Stimulated activated naive B cell treated with anti-CD40 and anti-IgM and Interleukin-4, amounts not matched to agents 10 μg/mL and 1 μg/mL and 100 μg/mL, for 72 hours (primary cell): Measurements from ENCODE around the gene TMEM106B.

Experiments
- ATAC-seq, 2 donors: fragments of 150-1000 bp; cut with Tn5 transposase; replicated peaks; 2 replicates each; pipeline ENCODE4 v1.10.0; 2021; ENCODE audit warnings: moderate library complexity in 1 of 2
- DNase-seq: peaks from one replicate; pipeline ENCODE4 v3.0.0; 2021
- H3K27ac Mint-ChIP-seq: one replicate; pipeline ENCODE4 v1.8.0; 2022; ENCODE audit warnings: mild to moderate bottlenecking, mixed read lengths
- H3K27me3 Mint-ChIP-seq, 2 donors: one replicate each; pipeline ENCODE4 v1.8.0; 2022; ENCODE audit warnings: mixed read lengths in 2 of 2
- H3K36me3 Mint-ChIP-seq, 2 donors: one replicate each; pipeline ENCODE4 v1.8.0; 2022; ENCODE audit warnings: mixed read lengths in 2 of 2, mild to moderate bottlenecking in 1 of 2
- H3K4me1 Mint-ChIP-seq, 2 donors: one replicate each; pipeline ENCODE4 v1.8.0; 2022; ENCODE audit warnings: mixed read lengths in 2 of 2, mild to moderate bottlenecking in 1 of 2
- H3K4me3 Mint-ChIP-seq, 2 donors: one replicate each; pipeline ENCODE4 v1.8.0; 2022; ENCODE audit warnings: mild to moderate bottlenecking in 2 of 2, mixed read lengths in 2 of 2, moderate library complexity in 1 of 2
- H3K9me3 Mint-ChIP-seq, 2 donors: one replicate each; pipeline ENCODE4 v1.8.0; 2022; ENCODE audit warnings: mixed read lengths in 2 of 2, mild to moderate bottlenecking in 1 of 2

The TMEM106B gene

GRCh38 chr7:12239806-12240205 is 28.7 kb downstream of the TMEM106B start:
- no peaks in the 10 kb centered on the region for H3K27me3 Mint-ChIP-seq
- DNase-seq, result no peak
- peak; percentile 68 to 77 for ATAC-seq
- H3K4me3 Mint-ChIP-seq, result no peak overlapping the region
- H3K4me1 Mint-ChIP-seq, result peaks cover 7 to 14% of the 10 kb centered on the region in 2 donors
- H3K27ac Mint-ChIP-seq, result no peak overlapping the region
- peaks cover 2 to 5% of the 10 kb centered on the region in 2 donors for H3K9me3 Mint-ChIP-seq
- peaks cover 17 to 18% of the 10 kb centered on the region in 2 donors for H3K36me3 Mint-ChIP-seq

GRCh38 chr7:12244129-12244528 is 33.0 kb downstream of the TMEM106B start:
- no peak for DNase-seq
- Mint-ChIP-seq H3K27me3 (peaks cover 0 to 8% of the 10 kb centered on the region in 2 donors), H3K36me3 (peaks cover 3% of the 10 kb centered on the region in 2 donors), H3K27ac (no peak overlapping the region), H3K4me3 (no peak overlapping the region), H3K4me1 (peaks cover 7 to 13% of the 10 kb centered on the region in 2 donors), H3K9me3 (no peaks in the 10 kb centered on the region)
- ATAC-seq, result no peak

GRCh38 chr7:12244694-12245093 is 33.6 kb downstream of the TMEM106B start:
- peaks cover 3 to 8% of the 10 kb centered on the region in 2 donors for H3K4me1 Mint-ChIP-seq
- no peaks in the 10 kb centered on the region for H3K9me3 Mint-ChIP-seq
- ATAC-seq (no peak), DNase-seq (no peak)
- H3K36me3 Mint-ChIP-seq, result peaks cover 3% of the 10 kb centered on the region in 2 donors
- H3K27me3 Mint-ChIP-seq, result peaks cover 3 to 9% of the 10 kb centered on the region in 2 donors
- H3K27ac Mint-ChIP-seq, result no peak overlapping the region
- no peak overlapping the region for H3K4me3 Mint-ChIP-seq

- Mint-ChIP-seq H3K4me1 (no peaks in the 10 kb centered on the region), H3K36me3 (peaks cover 0 to 12% of the 10 kb centered on the region in 2 donors), H3K27me3 (peaks cover 6 to 22% of the 10 kb centered on the region in 2 donors), H3K9me3 (peaks cover 11 to 12% of the 10 kb centered on the region in 2 donors), H3K4me3 (no peak overlapping the region), H3K27ac (no peak overlapping the region)
- DNase-seq, result no peak
- no peak for ATAC-seq
These were observed 38.6 kb downstream of the TMEM106B start for GRCh38 chr7:12249706-12250105.

GRCh38 chr7:12250232-12250631 is 39.1 kb downstream of the TMEM106B start:
- H3K36me3 Mint-ChIP-seq, result peaks cover 0 to 12% of the 10 kb centered on the region in 2 donors
- H3K4me1 Mint-ChIP-seq, result no peaks in the 10 kb centered on the region
- no peak overlapping the region for H3K4me3 Mint-ChIP-seq
- H3K27ac Mint-ChIP-seq, result no peak overlapping the region
- ATAC-seq, result no peak
- H3K9me3 Mint-ChIP-seq, result peaks cover 11 to 12% of the 10 kb centered on the region in 2 donors
- H3K27me3 Mint-ChIP-seq, result peaks cover 6 to 22% of the 10 kb centered on the region in 2 donors
- DNase-seq, result no peak

- Mint-ChIP-seq H3K4me1 (no peaks in the 10 kb centered on the region), H3K9me3 (peaks cover 11 to 12% of the 10 kb centered on the region in 2 donors), H3K36me3 (peaks cover 0 to 12% of the 10 kb centered on the region in 2 donors), H3K27me3 (peaks cover 0 to 12% of the 10 kb centered on the region in 2 donors), H3K4me3 (no peak overlapping the region), H3K27ac (no peak overlapping the region)
- no peak for ATAC-seq
- DNase-seq, result no peak
These were observed 45.0 kb downstream of the TMEM106B start for GRCh38 chr7:12256090-12256489.

- DNase-seq (peak; percentile 1), ATAC-seq (peak; percentile 99 to 100)
- no peaks in the 10 kb centered on the region for H3K4me1 Mint-ChIP-seq
- H3K9me3 Mint-ChIP-seq, result peaks cover 0 to 5% of the 10 kb centered on the region in 2 donors
- no peaks in the 10 kb centered on the region for H3K27me3 Mint-ChIP-seq
- no peak overlapping the region for H3K27ac Mint-ChIP-seq
- no peak overlapping the region for H3K4me3 Mint-ChIP-seq
- H3K36me3 Mint-ChIP-seq, result no peaks in the 10 kb centered on the region
These were observed 46.5 kb downstream of the TMEM106B start for GRCh38 chr7:12257582-12257981.

GRCh38 chr7:12258074-12258473 is 47.0 kb downstream of the TMEM106B start:
- ATAC-seq, result no peak
- H3K4me3 Mint-ChIP-seq, result no peak overlapping the region
- peaks cover 0 to 5% of the 10 kb centered on the region in 2 donors for H3K9me3 Mint-ChIP-seq
- H3K27me3 Mint-ChIP-seq, result no peaks in the 10 kb centered on the region
- H3K36me3 Mint-ChIP-seq, result no peaks in the 10 kb centered on the region
- no peak overlapping the region for H3K27ac Mint-ChIP-seq
- no peak for DNase-seq
- no peaks in the 10 kb centered on the region for H3K4me1 Mint-ChIP-seq

GRCh38 chr7:12267542-12267941 is 56.4 kb downstream of the TMEM106B start:
- DNase-seq (no peak), ATAC-seq (no peak)
- H3K27ac Mint-ChIP-seq, result no peak overlapping the region
- H3K4me1 Mint-ChIP-seq, result no peaks in the 10 kb centered on the region
- no peaks in the 10 kb centered on the region for H3K36me3 Mint-ChIP-seq
- H3K4me3 Mint-ChIP-seq, result no peak overlapping the region
- H3K27me3 Mint-ChIP-seq, result no peaks in the 10 kb centered on the region
- H3K9me3 Mint-ChIP-seq, result peaks cover 0 to 1% of the 10 kb centered on the region in 2 donors

- no peak overlapping the region for H3K27ac Mint-ChIP-seq
These were observed 58.2 kb downstream of the TMEM106B start for GRCh38 chr7:12269100-12269895.

GRCh38 chr7:12281038-12281437 is 69.9 kb downstream of the TMEM106B start:
- H3K4me1 Mint-ChIP-seq, result no peaks in the 10 kb centered on the region
- H3K9me3 Mint-ChIP-seq, result peaks cover 4% of the 10 kb centered on the region in 2 donors
- H3K27me3 Mint-ChIP-seq, result peaks cover 12 to 14% of the 10 kb centered on the region in 2 donors
- ATAC-seq (no peak), DNase-seq (no peak)
- H3K36me3 Mint-ChIP-seq, result peaks cover 2 to 8% of the 10 kb centered on the region in 2 donors
- H3K27ac Mint-ChIP-seq, result no peak overlapping the region
- no peak overlapping the region for H3K4me3 Mint-ChIP-seq

More at GRCh38 chr7:12269100-12269895, 58.2 kb downstream of the TMEM106B start:
- H3K36me3 Mint-ChIP-seq, result no peaks in the 10 kb centered on the region
- DNase-seq, result no peak
- ATAC-seq, result no peak
- peaks cover 0 to 1% of the 10 kb centered on the region in 2 donors for H3K9me3 Mint-ChIP-seq
- no peaks in the 10 kb centered on the region for H3K4me1 Mint-ChIP-seq
- no peak overlapping the region for H3K4me3 Mint-ChIP-seq
- no peaks in the 10 kb centered on the region for H3K27me3 Mint-ChIP-seq

GRCh38 chr7:12287901-12288300 is 76.8 kb downstream of the TMEM106B start:
- Mint-ChIP-seq H3K27ac (no peak overlapping the region), H3K36me3 (peaks cover 6 to 8% of the 10 kb centered on the region in 2 donors), H3K4me3 (no peak overlapping the region), H3K9me3 (peaks cover 14 to 16% of the 10 kb centered on the region in 2 donors), H3K4me1 (no peaks in the 10 kb centered on the region), H3K27me3 (peaks cover 4 to 7% of the 10 kb centered on the region in 2 donors)
- no peak for ATAC-seq
- no peak for DNase-seq

- DNase-seq (no peak), ATAC-seq (no peak)
- H3K27ac Mint-ChIP-seq, result no peak overlapping the region
- H3K4me1 Mint-ChIP-seq, result peaks cover 2 to 9% of the 10 kb centered on the region in 2 donors
- H3K27me3 Mint-ChIP-seq, result peaks cover 0 to 7% of the 10 kb centered on the region in 2 donors
- H3K36me3 Mint-ChIP-seq, result peaks cover 6 to 8% of the 10 kb centered on the region in 2 donors
- H3K4me3 Mint-ChIP-seq, result no peak overlapping the region
- H3K9me3 Mint-ChIP-seq, result peaks cover 14 to 16% of the 10 kb centered on the region in 2 donors
These were observed 78.9 kb downstream of the TMEM106B start for GRCh38 chr7:12289996-12290395.

- Mint-ChIP-seq H3K9me3 (peaks cover 14 to 16% of the 10 kb centered on the region in 2 donors), H3K27me3 (peaks cover 0 to 7% of the 10 kb centered on the region in 2 donors), H3K27ac (no peak overlapping the region), H3K4me3 (no peak overlapping the region), H3K4me1 (peaks cover 5 to 14% of the 10 kb centered on the region in 2 donors), H3K36me3 (peaks cover 6 to 8% of the 10 kb centered on the region in 2 donors)
- DNase-seq (no peak), ATAC-seq (no peak)
These were observed 79.7 kb downstream of the TMEM106B start for GRCh38 chr7:12290761-12291160.

- peaks cover 7 to 14% of the 10 kb centered on the region in 2 donors for H3K4me1 Mint-ChIP-seq
- ATAC-seq (no peak), DNase-seq (no peak)
- H3K27ac Mint-ChIP-seq, result no peak overlapping the region
- peaks cover 0 to 7% of the 10 kb centered on the region in 2 donors for H3K27me3 Mint-ChIP-seq
- peaks cover 6 to 8% of the 10 kb centered on the region in 2 donors for H3K36me3 Mint-ChIP-seq
- H3K9me3 Mint-ChIP-seq, result peaks cover 14 to 16% of the 10 kb centered on the region in 2 donors
- no peak overlapping the region for H3K4me3 Mint-ChIP-seq
These were observed 80.8 kb downstream of the TMEM106B start for GRCh38 chr7:12291870-12292269.
